Endothelial cell of umbilical vein (primary cell): ENCODE measurements around the gene ANAPC5. TPM values are rescaled to one million over a fixed set of nuclear protein-coding genes. Genes with fewer than 3 reads are reported as not detected.

Experiments
- BruUV-seq: library from RNA; stranded (reverse); fragments of 400-500 nt; replicated peaks from 2 replicates; lab custom pipeline; 2021; lab: Mats Ljungman, UMichigan
- CTCF ChIA-PET: fragments of 300-600, 350-600 bp; sonication (Branson Sonifier 250); formaldehyde crosslinking; loops from one replicate; lab custom pipeline; 2021; ENCODE audit warnings: antibody characterized with exemption, inconsistent platforms; lab: Charles Lee
- POLR2A ChIA-PET: fragments of 300-600, 350-600 bp; sonication (Branson Sonifier 250); formaldehyde crosslinking; loops from one replicate; lab custom pipeline; 2021; ENCODE audit warnings: antibody characterized with exemption, inconsistent platforms; lab: Charles Lee
- DNase-seq: peaks from one replicate; pipeline ENCODE4 v3.0.0-alpha.2; 2011; ENCODE audit warnings: low read depth, low spot score
- FAIRE-seq: peaks from 2 replicates; lab custom pipeline; 2011; peaks lifted over from hg19 to GRCh38; lab: Jason Lieb, UNC
- H2AFZ ChIP-seq: 2 replicates; pipeline ENCODE4 v1.6.0; 2012; ENCODE audit warnings: low read depth, low read length, control low read depth, inconsistent platforms
- H3K27ac ChIP-seq: 2 replicates; pipeline ENCODE4 v1.5.1; 2011; ENCODE audit warnings: low read depth, mild to moderate bottlenecking, control low read depth, low read length, moderate library complexity; ENCODE audit not compliant: insufficient read depth
- H3K27me3 ChIP-seq, 2 experiments: 2 replicates each; pipeline versions ENCODE4 v1.6.0 to v1.6.1; 2011; ENCODE audit warnings: low read length in 2 of 2, mixed read lengths in 1 of 2; ENCODE audit not compliant: control insufficient read depth in 2 of 2, insufficient read depth in 2 of 2
- H3K36me3 ChIP-seq, 2 experiments: 2 replicates in 1 of 2; 3 replicates in 1 of 2; pipeline ENCODE4 v1.5.1; 2011; ENCODE audit warnings: low read length in 2 of 2, mild to moderate bottlenecking in 1 of 2, moderate library complexity in 1 of 2; ENCODE audit not compliant: control insufficient read depth in 2 of 2, insufficient read depth in 2 of 2; ENCODE audit errors: extremely low read depth in 1 of 2
- H3K4me1 ChIP-seq: 3 replicates; pipeline ENCODE4 v1.5.1; 2011; ENCODE audit warnings: mild to moderate bottlenecking, low read length; ENCODE audit not compliant: control insufficient read depth, insufficient read depth; ENCODE audit errors: extremely low read depth
- H3K4me2 ChIP-seq: 2 replicates; pipeline ENCODE4 v1.6.1; 2011; ENCODE audit warnings: low read length, control low read depth, mixed read lengths; ENCODE audit not compliant: insufficient read depth
- H3K4me3 ChIP-seq, 3 experiments: fragments of 200-600 bp in 1 of 3; sonication (generic), shearing (Covaris generic) in 1 of 3; replicated peaks in 1 of 3; 2 replicates each; pipeline ENCODE4 v1.5.1; 2011 to 2016; ENCODE audit warnings: control low read depth in 3 of 3, low read length in 3 of 3, mild to moderate bottlenecking in 2 of 3, inconsistent platforms in 1 of 3, low read depth in 1 of 3, moderate library complexity in 1 of 3; ENCODE audit not compliant: insufficient read depth in 1 of 3
- H3K79me2 ChIP-seq: 2 replicates; pipeline ENCODE4 v1.6.0; 2012; ENCODE audit warnings: low read length, inconsistent platforms; ENCODE audit not compliant: control insufficient read depth, insufficient read depth
- H3K9ac ChIP-seq: replicated peaks from 2 replicates; pipeline ENCODE3; 2011; ENCODE audit warnings: low read length, control low read depth; ENCODE audit not compliant: insufficient read depth; ENCODE audit errors: extremely low read depth
- H3K9me1 ChIP-seq: replicated peaks from 3 replicates; pipeline ENCODE4 v1.6.0; 2011; ENCODE audit warnings: mild to moderate bottlenecking, low read length; ENCODE audit not compliant: control insufficient read depth, insufficient read depth; ENCODE audit errors: extremely low read depth
- H3K9me3 ChIP-seq: replicated peaks from 2 replicates; pipeline ENCODE4 v1.5.1; 2012; ENCODE audit warnings: low read length, inconsistent platforms; ENCODE audit not compliant: control insufficient read depth, insufficient read depth
- H4K20me1 ChIP-seq: replicated peaks from 2 replicates; pipeline ENCODE3; 2011; ENCODE audit warnings: mild to moderate bottlenecking, low read length; ENCODE audit not compliant: control insufficient read depth, insufficient read depth; ENCODE audit errors: extremely low read depth
- CTCF ChIP-seq, 2 donors: IDR thresholded peaks; 1 replicate in 1 of 2; 2 replicates in 1 of 2; pipeline ENCODE4 v1.5.1; 2011; ENCODE audit warnings: low read length in 2 of 2, mild to moderate bottlenecking in 2 of 2, moderate library complexity in 2 of 2, control low read depth in 1 of 2, inconsistent platforms in 1 of 2, low read depth in 1 of 2; ENCODE audit not compliant: insufficient read depth in 1 of 2; ENCODE audit errors: extremely low read depth in 1 of 2
- EZH2 ChIP-seq: IDR thresholded peaks from 2 replicates; pipeline ENCODE4 v1.6.1; 2012; ENCODE audit warnings: borderline replicate concordance, low read depth, mild to moderate bottlenecking, moderate library complexity, low read length, inconsistent platforms; ENCODE audit not compliant: severe bottlenecking
- FOS ChIP-seq: IDR thresholded peaks from 2 replicates; pipeline ENCODE4 v1.6.1; 2011; ENCODE audit warnings: mild to moderate bottlenecking, low read length, moderate library complexity, borderline replicate concordance; ENCODE audit not compliant: insufficient read depth
- GATA2 ChIP-seq: IDR thresholded peaks from 2 replicates; pipeline ENCODE4 v1.7.0; 2011; ENCODE audit warnings: low read depth, mild to moderate bottlenecking, moderate library complexity, mixed read lengths, low read length; ENCODE audit not compliant: insufficient read length, insufficient read depth
- JUN ChIP-seq: IDR thresholded peaks from 2 replicates; pipeline ENCODE4 v1.6.1; 2011; ENCODE audit warnings: borderline replicate concordance, low read depth; ENCODE audit not compliant: insufficient read length, insufficient read depth
- MAX ChIP-seq: IDR thresholded peaks from 2 replicates; pipeline ENCODE4 v1.6.1; 2011; ENCODE audit not compliant: insufficient read depth, insufficient read length
- MYC ChIP-seq: IDR thresholded peaks from one replicate; pipeline ENCODE4 v1.6.1; 2011; ENCODE audit warnings: mild to moderate bottlenecking, low read depth, low read length
- POLR2A ChIP-seq: IDR thresholded peaks from 2 replicates; pipeline ENCODE4 v1.6.1; 2012; ENCODE audit warnings: low read depth, mild to moderate bottlenecking, control low read depth, low read length
- POLR2AphosphoS5 ChIP-seq: IDR thresholded peaks from 2 replicates; pipeline ENCODE4 v1.6.1; 2012; ENCODE audit warnings: low read depth, mild to moderate bottlenecking, control low read depth, low read length, moderate library complexity; ENCODE audit not compliant: insufficient read depth
- dilution Hi-C: fragments of 300-500 bp; cut with MboI; formaldehyde crosslinking; loops from one replicate; pipeline ENCODE4 v1.15.0; 2019; ENCODE audit warnings: low sequenced_read_pairs; ENCODE audit not compliant: extremely low pct_ligation_motif_present
- intact Hi-C: fragments of 100-400 bp; cut with micrococcal nuclease; formaldehyde crosslinking; loops from one replicate; pipeline ENCODE4 v1.10.0; 2022
- polyA plus RNA-seq, 4 experiments: library from polyadenylated mRNA; depleted of rRNA in 3 of 4; stranded (reverse) in 3 of 4; unstranded in 1 of 4; fragments of >200 nt; gene quantifications; 2 replicates each; pipeline versions ENCODE4 v1.2.1 to v1.2.3, GENCODE V29; 2011 to 2012; ENCODE audit warnings: missing spikeins in 1 of 4
- total RNA-seq: library from RNA; stranded (reverse); gene quantifications from 2 replicates; pipeline ENCODE4 v1.2.3, GENCODE V29; 2021

ANAPC5 gene
- total and polyA plus RNA-seq, 2 donors (not counting 3 experiments of a cell fraction or from before 2014, with no cell fraction given), result 133 to 168 TPM

DNA sequence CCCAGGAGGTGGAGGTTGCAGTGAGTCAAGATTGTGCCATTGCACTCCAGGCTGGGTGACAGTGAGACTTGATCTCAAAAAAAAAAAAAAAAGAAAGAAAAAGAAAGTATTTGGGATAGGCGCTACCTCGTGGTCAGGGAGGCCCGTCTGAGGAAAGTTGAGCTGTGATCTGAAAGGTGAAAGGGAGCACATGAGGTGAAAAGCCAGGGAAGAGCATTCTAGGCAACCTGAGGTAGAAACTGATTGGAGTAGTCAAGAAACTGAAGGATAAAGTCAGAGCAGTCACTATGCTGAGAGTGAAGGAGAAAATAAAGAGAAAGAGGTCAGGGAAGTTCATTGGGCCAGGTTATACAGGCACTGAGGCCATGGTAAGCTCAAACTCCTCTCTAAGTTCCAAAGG lies 7.7 kb downstream of the ANAPC5 start:
- FAIRE-seq (no peak), DNase-seq (no peak)
- intact Hi-C loops, result no loop called here
- Histone ChIP-seq H3K4me2 (no peak overlapping the region), H4K20me1 (no peaks in the 10 kb centered on the region), H3K4me1 (no peaks in the 10 kb centered on the region), H3K9me3 (no peaks in the 10 kb centered on the region), H2AFZ (no peak overlapping the region), H3K27me3 (no peaks in the 10 kb centered on the region), H3K79me2 (peaks cover 11% of the 10 kb centered on the region), H3K27ac (no peak overlapping the region), H3K4me3 (no peak overlapping the region), H3K36me3 (peaks cover 19 to 21% of the 10 kb centered on the region in 2 experiments), H3K9ac (no peak overlapping the region), H3K9me1 (no peaks in the 10 kb centered on the region)
- CTCF ChIA-PET, result no interaction called here
- dilution Hi-C loops, result no loop called here
- BruUV-seq, result no TSS peak
- TF ChIP-seq POLR2A (no peak), MAX (no peak), CTCF (IDR thresholded peaks at IDR 0.05; ENCODE audit: extremely low read depth in 1 of 2, insufficient read depth in 1 of 2, low read depth in 1 of 2, low read length in 2 of 2) (no peak), FOS (no peak), EZH2 (no peak), JUN (no peak), POLR2AphosphoS5 (no peak), GATA2 (no peak), MYC (no peak)
- POLR2A ChIA-PET, result no interaction called here
